Stomach (tissue), 9 donors: Measurements from ENCODE around the gene CYP2A7. TPM values are rescaled to one million over a fixed set of nuclear protein-coding genes. Genes with fewer than 3 reads are reported as not detected.
"Not testable (repeated sequence)": the region's sequence is repeated elsewhere in the genome, so short reads cannot be mapped to it uniquely, and the experiment has no call there.

ENCODE experiments used
- DNase-seq, 2 donors: peaks; one replicate each; pipeline versions ENCODE4 v3.0.0 to v3.0.0-alpha.2; 2013 to 2019
- H3K27ac ChIP-seq, 5 donors: fragments of 200-600 bp in 4 of 5; sonication (generic) in 4 of 5; one replicate each; pipeline ENCODE4 v1.5.1; 2013 to 2019; ENCODE audit warnings: mild to moderate bottlenecking in 1 of 5, moderate library complexity in 1 of 5
- H3K27me3 ChIP-seq, 3 donors: fragments of 200-600 bp; sonication (generic); one replicate each; pipeline ENCODE4 v1.5.1; 2017 to 2019; ENCODE audit warnings: mixed run types in 1 of 3
- H3K36me3 ChIP-seq, 4 donors: fragments of 200-600 bp; sonication (generic); 1 replicate in 3 of 4; 2 replicates in 1 of 4; pipeline ENCODE4 v1.5.1; 2016 to 2019
- H3K4me1 ChIP-seq, 4 donors: fragments of 200-600 bp; sonication (generic); one replicate each; pipeline ENCODE4 v1.5.1; 2016 to 2019
- H3K4me3 ChIP-seq, 4 donors: fragments of 200-600 bp; sonication (generic) in 3 of 4; one replicate each; pipeline ENCODE4 v1.5.1; 2016 to 2019; ENCODE audit warnings: mild to moderate bottlenecking in 1 of 4
- H3K9me3 ChIP-seq, 4 donors: fragments of 200-600 bp; sonication (generic); one replicate each; pipeline ENCODE4 v1.5.1; 2016 to 2019
- CTCF ChIP-seq, 7 experiments: fragments of 450-650 bp in 4 of 7; fragments of 200-600 bp in 3 of 7; sonication (generic) in 3 of 7; IDR thresholded peaks; one replicate each; pipeline ENCODE4 v1.5.1; 2016 to 2019; ENCODE audit warnings: antibody characterized with exemption in 7 of 7, control low read depth in 2 of 7, mild to moderate bottlenecking in 1 of 7
- EP300 ChIP-seq: sonication (generic); formaldehyde crosslinking; IDR thresholded peaks from one replicate; pipeline ENCODE4 v1.6.1; 2017; ENCODE audit warnings: antibody characterized with exemption
- POLR2A ChIP-seq, 4 donors: fragments of 450-650 bp; IDR thresholded peaks; one replicate each; pipeline ENCODE4 v1.6.1; 2016; ENCODE audit warnings: antibody characterized with exemption in 4 of 4, control low read depth in 2 of 4, mild to moderate bottlenecking in 1 of 4, moderate library complexity in 1 of 4
- POLR2AphosphoS5 ChIP-seq, 3 donors: sonication (generic); formaldehyde crosslinking; IDR thresholded peaks; one replicate each; pipeline ENCODE4 v1.6.1; 2016; ENCODE audit warnings: antibody characterized with exemption in 3 of 3
- WGBS, 5 donors: extraction: QIAGEN DNeasy Blood & Tissue Kit in 3 of 5; methylation state at CpG; one replicate each; pipeline versions ENCODE4 v1.1.5 to v1.1.7; 2013 to 2018; 5-methylcytosine and 5-hydroxymethylcytosine counted together
- intact Hi-C: fragments of 100-400 bp; cut with DNase I; formaldehyde crosslinking; loops from one replicate; pipeline ENCODE4 v1.15.1; 2023; ENCODE audit warnings: low total_unique reads
- polyA plus RNA-seq, 3 donors: library from polyadenylated mRNA; stranded (reverse); fragments of 200-250 nt; gene quantifications; one replicate each; pipeline ENCODE4 v1.2.3, GENCODE V29; 2013
- total RNA-seq, 5 donors: library from RNA; depleted of rRNA; stranded (reverse); fragments of >200 nt; gene quantifications; one replicate each; pipeline versions ENCODE4 v1.1.0 to v1.2.3, GENCODE V29; 2014 to 2016
- donor health status: healthy with polysubstance abuse.
- donor health status: Bipolar disorder and iron deficiency.
- donor health status: healthy.

Gene CYP2A7
- total and polyA plus RNA-seq, 8 donors = not detected

- no peaks in the 10 kb centered on the region for H3K36me3 ChIP-seq
- no peak for TF ChIP-seq POLR2A (IDR thresholded peaks at IDR 0.05)
- peak in 3 of 7 experiments; percentile 14 to 43 (median 25) for TF ChIP-seq CTCF (IDR thresholded peaks at IDR 0.05)
- DNase-seq = no peak
- intact Hi-C loops = no loop called here
- peak overlapping the region in 2 of 4 donors; percentile 31 to 35 for H3K4me3 ChIP-seq
- peaks cover 0 to 11% (median 5%) of the 10 kb centered on the region in 4 donors for H3K4me1 ChIP-seq
- H3K27me3 ChIP-seq = peaks cover 0 to 52% (median 10%) of the 10 kb centered on the region in 3 donors
- H3K27ac ChIP-seq = peak overlapping the region in 1 of 5 donors; percentile 13
- WGBS, 5 donors = 7 to 62% (median 47%) methylated on average over 6 of the region's 6 CpGs
- H3K9me3 ChIP-seq = no peaks in the 10 kb centered on the region
Measured at GRCh38 chr19:40908976-40909375, 26.9 kb upstream of the CYP2A7 start.

GRCh38 chr19:40907968-40908735, 26.1 kb upstream of the CYP2A7 start:
- peaks cover 0 to 52% (median 10%) of the 10 kb centered on the region in 3 donors for H3K27me3 ChIP-seq
- peak overlapping the region in 1 of 5 donors; percentile 13 for H3K27ac ChIP-seq
- H3K36me3 ChIP-seq = no peaks in the 10 kb centered on the region
- no peak for DNase-seq
- no peaks in the 10 kb centered on the region for H3K9me3 ChIP-seq
- peak overlapping the region in 2 of 4 donors; percentile 31 to 35 for H3K4me3 ChIP-seq
- peaks cover 0 to 11% (median 5%) of the 10 kb centered on the region in 4 donors for H3K4me1 ChIP-seq
- intact Hi-C loops = no loop called here
- 6 to 39% (median 31%) methylated on average over 21 of the region's 21 CpGs for WGBS, 5 donors
- no peak for TF ChIP-seq EP300
- no peak for TF ChIP-seq POLR2A (IDR thresholded peaks at IDR 0.05)

- intact Hi-C loops = no loop called here
- H3K9me3 ChIP-seq = no peaks in the 10 kb centered on the region
- peaks cover 0 to 11% (median 5%) of the 10 kb centered on the region in 4 donors for H3K4me1 ChIP-seq
- no peak overlapping the region for H3K27ac ChIP-seq
- H3K27me3 ChIP-seq = peaks cover 0 to 39% (median 10%) of the 10 kb centered on the region in 3 donors
- no peak for TF ChIP-seq CTCF (IDR thresholded peaks at IDR 0.05)
- TF ChIP-seq POLR2AphosphoS5 (IDR thresholded peaks at IDR 0.05) = no peak
- TF ChIP-seq POLR2A (IDR thresholded peaks at IDR 0.05) = no peak
- no peak for TF ChIP-seq EP300
- no peaks in the 10 kb centered on the region for H3K36me3 ChIP-seq
- no peak overlapping the region for H3K4me3 ChIP-seq
- DNase-seq = no peak
Measured at GRCh38 chr19:40906512-40906911, 24.5 kb upstream of the CYP2A7 start.

- H3K27ac ChIP-seq, H3K9me3 ChIP-seq, H3K4me3 ChIP-seq, intact Hi-C loops, DNase-seq, H3K36me3 ChIP-seq: not testable (repeated sequence)
- 65 to 80% (median 76%) methylated on average over 10 of the region's 10 CpGs for WGBS, 5 donors
- Histone ChIP-seq H3K27me3 (peaks cover 0 to 23% (median 10%) of the 10 kb centered on the region in 3 donors), H3K4me1 (peaks cover 0 to 11% (median 5%) of the 10 kb centered on the region in 4 donors)
Measured at GRCh38 chr19:40904673-40905156, 22.7 kb upstream of the CYP2A7 start.

- intact Hi-C loops, H3K4me1 ChIP-seq, DNase-seq, H3K27me3 ChIP-seq, H3K4me3 ChIP-seq, H3K9me3 ChIP-seq, H3K27ac ChIP-seq, H3K36me3 ChIP-seq: not testable (repeated sequence)
- WGBS, 5 donors = 73 to 91% (median 80%) methylated on average over 6 of the region's 6 CpGs
Measured at GRCh38 chr19:40901975-40902750, 20.1 kb upstream of the CYP2A7 start.

- DNase-seq, intact Hi-C loops, H3K27ac ChIP-seq, H3K4me1 ChIP-seq, H3K9me3 ChIP-seq, H3K36me3 ChIP-seq, H3K27me3 ChIP-seq, H3K4me3 ChIP-seq: not testable (repeated sequence)
- 66 to 95% (median 83%) methylated on average over 5 of the region's 5 CpGs for WGBS, 5 donors
Measured at GRCh38 chr19:40900521-40900920, 18.5 kb upstream of the CYP2A7 start.

- H3K4me1 ChIP-seq, H3K27ac ChIP-seq, intact Hi-C loops, DNase-seq, H3K27me3 ChIP-seq, H3K9me3 ChIP-seq, H3K4me3 ChIP-seq, H3K36me3 ChIP-seq: not testable (repeated sequence)
- WGBS, 5 donors = 67 to 79% (median 70%) methylated on average over 11 to 12 of the region's 12 CpGs
Measured at GRCh38 chr19:40899964-40900363, 17.9 kb upstream of the CYP2A7 start.

GRCh38 chr19:40896843-40897789, 15.1 kb upstream of the CYP2A7 start:
- intact Hi-C loops, DNase-seq, H3K27ac ChIP-seq, H3K4me3 ChIP-seq, H3K36me3 ChIP-seq, H3K4me1 ChIP-seq, H3K27me3 ChIP-seq, H3K9me3 ChIP-seq: not testable (repeated sequence)
- 76 to 87% (median 82%) methylated on average over 13 of the region's 13 CpGs for WGBS, 5 donors
